Breast epithelium (tissue), 3 donors: ENCODE results near the gene PAPOLG.

ENCODE experiments used
- CTCF ChIP-seq, 3 donors: fragments of 450-650 bp; IDR thresholded peaks; one replicate each; pipeline ENCODE4 v1.5.1; 2016 to 2017; ENCODE audit warnings: antibody characterized with exemption in 3 of 3, mild to moderate bottlenecking in 3 of 3, moderate library complexity in 3 of 3
- POLR2A ChIP-seq: fragments of 450-650 bp; IDR thresholded peaks from one replicate; pipeline ENCODE4 v1.6.1; 2016; ENCODE audit warnings: antibody characterized with exemption, mild to moderate bottlenecking, moderate library complexity
- POLR2AphosphoS5 ChIP-seq, 3 donors: sonication (generic); formaldehyde crosslinking; IDR thresholded peaks; one replicate each; pipeline ENCODE4 v1.6.1; 2017; ENCODE audit warnings: antibody characterized with exemption in 3 of 3

- no peak for TF ChIP-seq CTCF (IDR thresholded peaks at IDR 0.05)
- TF ChIP-seq POLR2A, result no peak
- TF ChIP-seq POLR2AphosphoS5 (IDR thresholded peaks at IDR 0.05), result no peak
Measured at GRCh38 chr2:60745330-60745729, 10.7 kb upstream of the PAPOLG start.
